PFSK-1 (cell line): ENCODE results near the gene DAB2IP.

Source experiments
- FOXP2 ChIP-seq: optimal IDR thresholded peaks from 2 replicates; pipeline ENCODE3; 2011; ENCODE audit warnings: borderline replicate concordance, control low read depth, inconsistent platforms; ENCODE audit not compliant: insufficient read depth; ENCODE audit errors: extremely low read length, extremely low read depth
- POLR2AphosphoS5 ChIP-seq: IDR thresholded peaks from 2 replicates; pipeline ENCODE4 v1.6.1; 2012; ENCODE audit warnings: low read depth, mild to moderate bottlenecking, control low read depth, low read length, moderate library complexity
- REST ChIP-seq, 2 experiments: IDR thresholded peaks; 2 replicates each; pipeline versions ENCODE4 v1.6.1 to v1.8.0; 2011 to 2012; ENCODE audit warnings: low read depth in 2 of 2, low read length in 2 of 2, control low read depth in 1 of 2, inconsistent platforms in 1 of 2, mild to moderate bottlenecking in 1 of 2, moderate library complexity in 1 of 2; ENCODE audit not compliant: insufficient read depth in 1 of 2
- SIN3A ChIP-seq: IDR thresholded peaks from 2 replicates; pipeline ENCODE4 v1.6.1; 2012; ENCODE audit warnings: mild to moderate bottlenecking, low read length, moderate library complexity, borderline replicate concordance; ENCODE audit not compliant: insufficient read depth
- TAF1 ChIP-seq: IDR thresholded peaks from 2 replicates; pipeline ENCODE4 v1.6.1; 2012; ENCODE audit warnings: low read length, control low read depth, borderline replicate concordance; ENCODE audit not compliant: insufficient read depth

- TF ChIP-seq FOXP2, result no peak
- TF ChIP-seq TAF1, result no peak
- TF ChIP-seq SIN3A, result no peak
- TF ChIP-seq REST (IDR thresholded peaks at IDR 0.05; ENCODE audit: insufficient read depth in 1 of 2, low read depth in 2 of 2, low read length in 2 of 2), result no peak
- no peak for TF ChIP-seq POLR2AphosphoS5
Observed at GRCh38 chr9:121662359-121662758, 10.9 kb downstream of the DAB2IP start.
